Measurements from ENCODE around the gene TNFRSF14. TPM values are rescaled to one million over a fixed set of nuclear protein-coding genes. Genes with fewer than 3 reads are reported as not detected.
A peak's percentile ranks its signal among the peaks of the same experiment; 100 is the strongest.

The TNFRSF14 gene
- total RNA-seq, 1 donor from 2014 or later: 15.7 TPM

DNA sequence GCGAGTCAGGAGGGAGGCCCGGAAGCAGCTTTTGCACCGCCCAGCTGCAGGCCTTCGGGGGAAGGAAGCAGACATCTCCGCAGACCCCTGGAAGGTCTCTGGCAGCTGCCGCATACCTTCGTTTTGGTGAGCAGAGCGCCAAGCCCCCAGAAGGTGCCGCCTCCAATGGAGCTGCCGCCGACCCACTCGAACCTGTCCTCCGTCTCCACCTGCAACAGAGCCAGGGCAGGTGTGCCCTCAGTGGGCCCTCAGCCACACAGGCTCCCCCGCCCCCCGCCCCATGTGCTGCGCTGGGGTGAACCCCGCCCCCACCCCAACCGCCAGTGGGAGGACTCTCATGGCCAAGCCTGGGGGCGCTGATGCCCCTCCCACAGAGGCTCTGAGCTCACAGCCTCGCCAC is 36.0 kb upstream of the TNFRSF14 start:
- DNase-seq (ENCODE audit: missing footprints): no peak
- intact Hi-C loops (cut with DNase I): loop anchor here (10.0 kb wide), 1 partner anchor 125 kb away; no protein-coding TSS in a partner anchor
- no peak for ATAC-seq

GRCh38 chr1:2520806-2521205 is 35.4 kb upstream of the TNFRSF14 start:
- ATAC-seq (no peak), DNase-seq (ENCODE audit: missing footprints) (no peak)
- intact Hi-C loops (cut with DNase I): loop anchor here (10.0 kb wide), 1 partner anchor 124 kb away; no protein-coding TSS in a partner anchor

DNA sequence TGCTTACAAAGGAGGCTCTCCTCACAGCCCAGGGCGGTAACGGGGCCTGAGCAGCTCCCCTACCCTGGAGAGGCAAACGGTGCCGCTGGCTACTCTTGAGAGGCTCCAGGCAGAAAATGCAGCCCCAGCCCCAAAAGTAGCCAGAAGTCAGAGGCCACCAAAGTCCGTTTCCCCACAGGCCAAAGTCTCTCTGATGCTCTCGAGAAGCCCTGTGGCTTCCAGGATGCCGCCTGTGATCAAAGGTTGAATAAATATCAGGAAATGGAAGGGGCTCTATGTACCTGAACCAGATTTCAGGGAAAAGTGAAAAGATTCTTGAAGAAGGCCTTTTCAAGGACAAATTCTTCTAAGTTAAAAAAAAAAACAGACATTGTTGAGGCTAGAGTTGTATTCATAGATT is 33.9 kb upstream of the TNFRSF14 start:
- intact Hi-C loops (cut with DNase I): loop anchor here (2.0 to 10.0 kb wide), 2 partner anchors 13 to 123 kb away; no protein-coding TSS in a partner anchor
- ATAC-seq: no peak
- DNase-seq (ENCODE audit: missing footprints): no peak

- ATAC-seq: no peak
- intact Hi-C loops (cut with DNase I): loop anchor here (2.0 to 10.0 kb wide), 2 partner anchors 15 to 121 kb away; no protein-coding TSS in a partner anchor
These were observed 32.8 kb upstream of the TNFRSF14 start for GRCh38 chr1:2523191-2523890.

DNA sequence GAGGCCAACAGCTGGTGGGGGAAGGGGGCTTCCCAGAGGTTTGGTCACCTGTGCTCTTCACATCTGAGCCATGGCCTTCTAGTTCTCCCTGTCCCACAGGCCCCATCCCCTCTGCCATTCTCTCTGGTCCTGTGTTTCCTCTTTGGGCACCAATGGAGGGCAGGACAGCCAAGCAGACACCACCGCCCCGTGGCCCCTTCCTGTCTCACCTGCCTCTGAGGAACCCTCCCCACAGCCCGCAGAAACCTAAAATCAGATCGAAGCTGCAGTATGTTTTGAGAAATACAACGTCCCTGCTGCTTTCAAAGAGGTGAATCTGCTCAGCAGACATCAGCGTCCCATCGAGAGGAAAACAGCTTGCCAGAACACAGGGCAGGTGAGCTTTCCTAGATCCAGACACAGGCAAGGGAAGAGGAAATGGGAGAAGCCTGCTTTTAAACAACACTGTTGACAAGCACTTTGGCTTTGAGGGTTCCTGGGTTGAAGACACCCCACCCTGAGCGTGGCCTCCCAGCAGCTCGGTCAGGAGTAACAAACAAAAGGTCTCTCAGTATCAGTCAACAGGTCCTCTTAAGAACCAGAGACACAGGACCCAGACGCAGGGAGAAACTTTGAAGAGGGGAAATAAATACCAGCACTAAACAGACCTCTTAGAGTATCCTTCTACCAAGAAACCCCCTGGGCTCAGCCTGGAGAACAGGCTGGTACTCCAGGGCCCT is 32.1 kb upstream of the TNFRSF14 start:
- DNase-seq (ENCODE audit: missing footprints) (no peak), ATAC-seq (no peak)
- intact Hi-C loops (cut with DNase I): loop anchor here (2.0 to 10.0 kb wide), 2 partner anchors 15 to 121 kb away; no protein-coding TSS in a partner anchor

More at GRCh38 chr1:2523191-2523890, 32.8 kb upstream of the TNFRSF14 start:
- no peak for DNase-seq (ENCODE audit: missing footprints)

DNA sequence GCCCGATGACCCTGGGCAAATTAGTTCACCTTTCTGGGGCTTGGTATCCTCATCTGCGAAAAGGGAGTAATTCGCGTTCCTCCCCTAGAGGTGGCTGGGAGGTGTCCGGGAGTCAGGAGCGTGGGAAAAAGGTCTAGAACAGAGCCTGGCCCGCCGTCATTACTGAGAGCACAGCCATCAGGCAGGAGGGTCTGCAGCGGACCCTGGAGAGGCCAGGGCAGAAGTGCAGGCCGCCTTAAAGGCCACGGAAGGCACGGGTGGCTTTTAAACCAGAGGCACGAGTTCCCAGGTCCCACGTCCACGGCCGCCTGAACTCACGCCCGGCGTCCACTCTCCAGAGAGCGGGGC is 30.6 kb upstream of the TNFRSF14 start:
- no peak for ATAC-seq
- DNase-seq (ENCODE audit: missing footprints): no peak
- intact Hi-C loops (cut with DNase I): loop anchor here (5.0 to 10.0 kb wide), 2 partner anchors 113 to 119 kb away; partner anchors contain the start of gene PEX10

GRCh38 chr1:2525920-2526823 is 30.0 kb upstream of the TNFRSF14 start, which contains the start of gene PANK4:
Gene PANK4, minus strand, starts transcription at chr1:2526596. Its CDS starts 9 bp downstream, at chr1:2526587.
- peak; percentile 98 for DNase-seq (ENCODE audit: missing footprints)
- peak; percentile 89 for ATAC-seq
- intact Hi-C loops (cut with DNase I): loop anchor here (2.0 to 10.0 kb wide), 3 partner anchors 21 to 119 kb away; partner anchors contain the start of gene PEX10

GRCh38 chr1:2526824-2527555 is 29.2 kb upstream of the TNFRSF14 start:
- intact Hi-C loops (cut with DNase I): loop anchor here (2.0 to 10.0 kb wide), 3 partner anchors 20 to 118 kb away; partner anchors contain the start of gene PEX10
- DNase-seq (ENCODE audit: missing footprints) (no peak), ATAC-seq (peak; percentile 69)

GRCh38 chr1:2527556-2527860 is 28.7 kb upstream of the TNFRSF14 start:
- intact Hi-C loops (cut with DNase I): loop anchor here (2.0 to 10.0 kb wide), 3 partner anchors 19 to 117 kb away; partner anchors contain the start of gene PEX10
- ATAC-seq (no peak), DNase-seq (ENCODE audit: missing footprints) (no peak)

- DNase-seq (ENCODE audit: missing footprints) (peak; percentile 87), ATAC-seq (peak; percentile 69)
- intact Hi-C loops (cut with DNase I): loop anchor here (5.0 to 10.0 kb wide), 2 partner anchors 116 to 117 kb away; partner anchors contain the start of gene PEX10
These were observed 28.2 kb upstream of the TNFRSF14 start for GRCh38 chr1:2528016-2528415.

- no peak for ATAC-seq
- no peak for DNase-seq (ENCODE audit: missing footprints)
- intact Hi-C loops (cut with DNase I): loop anchor here (5.0 to 10.0 kb wide), 2 partner anchors 116 kb away; partner anchors contain the start of gene PEX10
These were observed 27.6 kb upstream of the TNFRSF14 start for GRCh38 chr1:2528611-2528965.

GRCh38 chr1:2528966-2529783 is 27.0 kb upstream of the TNFRSF14 start:
- ATAC-seq (no peak), DNase-seq (ENCODE audit: missing footprints) (no peak)
- intact Hi-C loops (cut with DNase I): loop anchor here (5.0 to 10.0 kb wide), 2 partner anchors 116 to 117 kb away; partner anchors contain the start of gene PEX10

DNA sequence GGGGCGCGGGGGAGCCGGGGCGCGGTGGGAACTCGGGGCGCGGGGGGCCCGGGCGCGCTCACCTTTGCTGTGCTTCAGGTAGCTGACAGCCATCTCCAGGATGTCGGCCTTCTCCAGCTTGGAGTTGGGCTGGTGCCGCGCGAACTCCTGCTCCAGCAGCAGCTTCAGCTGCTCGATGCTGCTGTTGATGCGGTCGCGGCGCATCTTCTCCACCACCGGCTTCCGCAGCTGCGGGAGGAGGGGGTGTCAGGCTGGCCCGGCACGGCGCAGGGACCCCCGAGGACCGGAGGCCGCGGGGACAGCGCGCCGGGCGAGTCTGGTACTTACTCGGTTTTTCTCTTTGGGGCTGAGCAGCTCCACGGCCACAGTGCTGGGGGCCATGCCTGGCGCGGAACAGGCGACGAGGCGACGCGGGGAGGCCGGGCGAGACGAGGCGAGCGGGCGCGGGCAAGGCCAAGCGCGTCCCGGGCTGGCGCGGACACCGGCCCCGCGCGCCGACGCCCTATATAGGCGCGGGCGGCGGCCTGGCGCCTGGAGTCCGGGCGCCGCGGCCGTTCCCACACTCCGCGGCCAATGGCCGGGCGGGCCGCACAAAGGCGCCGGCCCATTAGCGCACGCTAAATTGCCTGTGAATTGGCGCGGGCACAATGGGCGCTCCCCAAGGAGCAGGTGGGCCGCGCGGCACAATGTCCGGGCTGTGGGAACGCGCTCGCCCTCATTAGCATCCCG is 26.2 kb upstream of the TNFRSF14 start, which contains the start of gene HES5:
HES5 (minus strand) TSS at position 480 of the 729 bp plus-strand sequence; CDS start at position 381, 99 bp downstream.
- intact Hi-C loops (cut with DNase I): loop anchor here (5.0 to 10.0 kb wide), 2 partner anchors 115 to 118 kb away; partner anchors contain the start of gene PEX10
- ATAC-seq (no peak), DNase-seq (ENCODE audit: missing footprints) (no peak)

GRCh38 chr1:2530513-2531361 is 25.4 kb upstream of the TNFRSF14 start:
- no peak for ATAC-seq
- no peak for DNase-seq (ENCODE audit: missing footprints)
- intact Hi-C loops (cut with DNase I): no loop called here

- DNase-seq (ENCODE audit: missing footprints) (no peak), ATAC-seq (no peak)
- intact Hi-C loops (cut with DNase I): no loop called here
These were observed 23.5 kb upstream of the TNFRSF14 start for GRCh38 chr1:2532485-2533160.

Data from Right ventricle myocardium inferior (tissue), 1 donor.